HEK293T (cell line): Measurements from ENCODE around the gene INPP5A.
"Not testable (repeated sequence)": the region's sequence is repeated elsewhere in the genome, so short reads cannot be mapped to it uniquely, and the experiment has no call there.

Experiments used
- CTCF ChIA-PET: fragments of 350-600 bp; formaldehyde crosslinking; extraction: SDS; loops from one replicate; lab custom pipeline; 2021; ENCODE audit warnings: antibody characterized with exemption, inconsistent platforms; lab: Yijun Ruan, JAX
- POLR2A ChIA-PET: fragments of 350-600 bp; formaldehyde crosslinking; extraction: SDS; loops from one replicate; lab custom pipeline; 2020; ENCODE audit warnings: antibody characterized with exemption, inconsistent platforms; lab: Yijun Ruan, JAX
- DNase-seq: peaks from one replicate; pipeline ENCODE4 v3.0.0; 2012; ENCODE audit warnings: mixed read lengths; ENCODE audit errors: extremely low spot score
- ARNT ChIP-seq: fragments of 450-650 bp; IDR thresholded peaks from 2 replicates; pipeline ENCODE4 v1.6.1; 2017; ENCODE audit warnings: mild to moderate bottlenecking
- BHLHE40 ChIP-seq: fragments of 450-650 bp; IDR thresholded peaks from 2 replicates; pipeline ENCODE4 v1.6.1; 2016; ENCODE audit warnings: mild to moderate bottlenecking, moderate library complexity, borderline replicate concordance
- CTBP1 ChIP-seq: fragments of 450-650 bp; IDR thresholded peaks from 2 replicates; pipeline ENCODE4 v1.6.1; 2016; ENCODE audit warnings: borderline replicate concordance
- ELF4 ChIP-seq: fragments of 450-650 bp; IDR thresholded peaks from 2 replicates; pipeline ENCODE4 v1.6.1; 2017; ENCODE audit warnings: antibody characterized with exemption
- FOXA1 ChIP-seq: fragments of 450-650 bp; IDR thresholded peaks from 2 replicates; pipeline ENCODE4 v1.6.1; 2016; ENCODE audit warnings: mild to moderate bottlenecking
- FOXK2 ChIP-seq: fragments of 450-650 bp; IDR thresholded peaks from 2 replicates; pipeline ENCODE4 v1.6.1; 2016; ENCODE audit warnings: mild to moderate bottlenecking
- FOXM1 ChIP-seq: fragments of 450-650 bp; IDR thresholded peaks from 2 replicates; pipeline ENCODE4 v1.6.1; 2017; ENCODE audit warnings: mild to moderate bottlenecking, borderline replicate concordance
- HDGF ChIP-seq: fragments of 450-650 bp; IDR thresholded peaks from 2 replicates; pipeline ENCODE4 v1.6.1; 2017; ENCODE audit warnings: antibody characterized with exemption, borderline replicate concordance
- L3MBTL2 ChIP-seq: fragments of 450-650 bp; conservative IDR thresholded peaks from 2 replicates; pipeline ENCODE4 v1.6.1; 2016; ENCODE audit warnings: mild to moderate bottlenecking
- LEF1 ChIP-seq: fragments of 450-650 bp; IDR thresholded peaks from 2 replicates; pipeline ENCODE4 v1.6.1; 2017; ENCODE audit warnings: mild to moderate bottlenecking, borderline replicate concordance
- NFRKB ChIP-seq: fragments of 450-650 bp; IDR thresholded peaks from 2 replicates; pipeline ENCODE4 v1.6.1; 2016; ENCODE audit warnings: mild to moderate bottlenecking, moderate library complexity
- SP1 ChIP-seq: fragments of 450-650 bp; IDR thresholded peaks from 2 replicates; pipeline ENCODE4 v1.6.1; 2017
- SUZ12 ChIP-seq: fragments of 450-650 bp; IDR thresholded peaks from 2 replicates; pipeline ENCODE4 v1.6.1; 2016; ENCODE audit warnings: mild to moderate bottlenecking
- TARDBP ChIP-seq: fragments of 450-650 bp; IDR thresholded peaks from 2 replicates; pipeline ENCODE4 v1.6.1; 2016
- ZNF384 ChIP-seq: fragments of 450-650 bp; IDR thresholded peaks from 2 replicates; pipeline ENCODE4 v1.6.1; 2016
- TF ChIP-seq, protein P1 (sequence below): fragments of 450-650 bp; IDR thresholded peaks from 2 replicates; pipeline ENCODE4 v1.6.1; 2016

Gene INPP5A

GRCh38 chr10:132738454-132739224, 201.1 kb downstream of the INPP5A start:
- CTCF ChIA-PET = no interaction called here
- no peak for DNase-seq
- no peak for TF ChIP-seq L3MBTL2
- no peak for TF ChIP-seq ELF4
- TF ChIP-seq FOXK2 = no peak
- TF ChIP-seq CTBP1 = no peak
- no peak for TF ChIP-seq FOXA1
- TF ChIP-seq, protein P1, sequence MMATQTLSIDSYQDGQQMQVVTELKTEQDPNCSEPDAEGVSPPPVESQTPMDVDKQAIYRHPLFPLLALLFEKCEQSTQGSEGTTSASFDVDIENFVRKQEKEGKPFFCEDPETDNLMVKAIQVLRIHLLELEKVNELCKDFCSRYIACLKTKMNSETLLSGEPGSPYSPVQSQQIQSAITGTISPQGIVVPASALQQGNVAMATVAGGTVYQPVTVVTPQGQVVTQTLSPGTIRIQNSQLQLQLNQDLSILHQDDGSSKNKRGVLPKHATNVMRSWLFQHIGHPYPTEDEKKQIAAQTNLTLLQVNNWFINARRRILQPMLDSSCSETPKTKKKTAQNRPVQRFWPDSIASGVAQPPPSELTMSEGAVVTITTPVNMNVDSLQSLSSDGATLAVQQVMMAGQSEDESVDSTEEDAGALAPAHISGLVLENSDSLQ = no peak
- no peak for TF ChIP-seq LEF1
- TF ChIP-seq SUZ12 = no peak
- TF ChIP-seq TARDBP = no peak
- TF ChIP-seq NFRKB = no peak
- TF ChIP-seq FOXM1 = no peak
- no peak for TF ChIP-seq ZNF384
- no peak for TF ChIP-seq ARNT
- no peak for TF ChIP-seq BHLHE40
- TF ChIP-seq SP1 = no peak
- TF ChIP-seq HDGF = no peak
- POLR2A ChIA-PET = no interaction called here

GRCh38 chr10:132739225-132739613, 201.6 kb downstream of the INPP5A start:
- ChIA-PET CTCF (no interaction called here), POLR2A (no interaction called here)
- TF ChIP-seq SP1 (no peak), SUZ12 (no peak), L3MBTL2 (no peak), NFRKB (no peak), ARNT (no peak), HDGF (no peak), FOXA1 (no peak), BHLHE40 (no peak), FOXM1 (no peak)
- TF ChIP-seq, protein P1 = no peak
- no peak for DNase-seq

DNA sequence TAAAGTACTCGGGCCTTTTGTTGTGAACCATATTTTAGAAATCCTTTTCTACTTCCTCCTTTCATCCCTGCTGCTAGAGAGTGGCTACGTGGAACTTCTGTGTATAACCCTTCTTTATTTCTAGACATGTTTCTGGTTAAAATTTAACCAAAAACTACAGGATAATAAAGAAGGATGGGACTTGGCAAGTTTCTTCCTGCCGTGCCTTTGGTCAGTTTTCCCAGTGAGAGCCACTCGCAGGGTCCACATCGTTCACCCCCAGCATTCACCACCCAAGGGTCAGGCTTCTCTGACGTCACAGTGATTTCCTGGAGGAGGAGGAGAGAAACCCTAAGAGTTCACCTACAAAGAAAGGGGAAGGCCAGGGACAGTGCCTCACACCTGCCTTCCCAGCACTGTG, 203.0 kb downstream of the INPP5A start:
- no peak for DNase-seq
- ChIA-PET CTCF (no interaction called here), POLR2A (no interaction called here)
- TF ChIP-seq ZNF384 (no peak), L3MBTL2 (no peak), HDGF (no peak), LEF1 (no peak), SUZ12 (no peak), TARDBP (no peak), BHLHE40 (no peak), SP1 (no peak), ELF4 (no peak), NFRKB (no peak), ARNT (no peak), FOXA1 (no peak), FOXM1 (no peak), FOXK2 (no peak), CTBP1 (no peak)
- TF ChIP-seq, protein P1 = no peak

DNA sequence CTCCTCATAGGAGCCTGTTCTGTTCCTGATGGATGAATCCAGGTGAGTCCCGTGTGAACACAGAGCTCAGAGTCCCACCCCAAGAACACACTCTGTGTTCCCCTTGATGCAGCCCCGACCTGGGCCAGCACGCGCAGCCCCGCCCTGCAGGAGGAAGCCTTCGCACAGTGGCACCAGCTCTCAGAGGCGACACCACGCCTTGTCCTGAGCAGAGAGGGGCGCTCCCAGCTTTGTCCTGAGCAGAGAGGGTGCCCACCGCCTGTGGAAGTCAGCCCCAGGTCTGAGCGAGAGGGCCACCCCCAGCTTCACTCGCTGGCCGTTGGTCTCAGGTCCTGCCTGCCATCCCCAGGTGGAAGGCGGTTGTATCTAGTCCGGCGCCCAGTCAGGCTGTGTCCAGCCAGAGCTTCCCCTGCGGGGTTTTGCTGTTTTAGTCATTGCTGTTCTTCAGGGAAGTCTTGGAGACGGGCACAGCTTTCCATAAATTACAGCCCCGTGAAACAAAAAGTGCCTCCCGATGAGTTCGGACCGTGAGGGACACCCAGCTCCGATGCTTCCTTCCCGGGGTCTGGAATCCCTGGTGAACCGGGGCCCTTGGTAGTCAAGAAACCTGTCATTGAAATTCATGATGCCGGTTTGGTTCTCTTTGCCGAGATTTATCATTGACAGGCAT, 204.7 kb downstream of the INPP5A start:
- no peak for DNase-seq
- TF ChIP-seq FOXM1 = no peak
- no peak for TF ChIP-seq FOXK2
- no peak for TF ChIP-seq FOXA1
- no peak for TF ChIP-seq TARDBP
- TF ChIP-seq ARNT = no peak
- TF ChIP-seq SUZ12 = no peak
- TF ChIP-seq, protein P1 = no peak
- TF ChIP-seq CTBP1 = no peak
- TF ChIP-seq ZNF384 = no peak
- no peak for TF ChIP-seq SP1
- no peak for TF ChIP-seq BHLHE40
- no peak for TF ChIP-seq L3MBTL2
- TF ChIP-seq NFRKB = no peak
- TF ChIP-seq HDGF = no peak
- no peak for TF ChIP-seq ELF4
- TF ChIP-seq LEF1 = no peak
- ChIA-PET CTCF (no interaction called here), POLR2A (no interaction called here)

DNA sequence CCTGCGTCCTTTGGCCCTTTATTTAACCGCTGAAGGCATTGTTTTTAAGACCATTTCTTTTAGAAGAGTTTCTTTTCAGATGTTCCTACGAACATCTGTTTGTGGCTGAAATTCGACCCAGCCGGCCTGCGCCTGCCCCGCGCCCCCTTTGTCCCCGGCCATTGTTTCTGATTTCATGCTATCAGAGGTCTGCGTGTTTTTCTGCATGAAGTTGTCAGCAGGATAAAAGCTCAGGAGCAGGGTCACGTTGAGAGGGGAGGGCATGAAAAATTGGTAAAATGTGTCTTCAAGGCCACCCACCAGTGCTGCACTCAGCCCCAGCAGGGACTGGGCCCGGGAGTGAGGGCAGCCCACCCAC, 205.2 kb downstream of the INPP5A start:
- DNase-seq = no peak
- ChIA-PET CTCF (no interaction called here), POLR2A (no interaction called here)
- TF ChIP-seq HDGF = no peak
- no peak for TF ChIP-seq BHLHE40
- TF ChIP-seq ARNT = no peak
- TF ChIP-seq SP1 = no peak
- no peak for TF ChIP-seq L3MBTL2
- no peak for TF ChIP-seq FOXM1
- no peak for TF ChIP-seq ZNF384
- TF ChIP-seq LEF1 = no peak
- no peak for TF ChIP-seq SUZ12
- TF ChIP-seq, protein P1 = no peak
- TF ChIP-seq ELF4 = no peak
- no peak for TF ChIP-seq TARDBP
- no peak for TF ChIP-seq FOXA1
- TF ChIP-seq FOXK2 = no peak
- no peak for TF ChIP-seq NFRKB
- no peak for TF ChIP-seq CTBP1

DNA sequence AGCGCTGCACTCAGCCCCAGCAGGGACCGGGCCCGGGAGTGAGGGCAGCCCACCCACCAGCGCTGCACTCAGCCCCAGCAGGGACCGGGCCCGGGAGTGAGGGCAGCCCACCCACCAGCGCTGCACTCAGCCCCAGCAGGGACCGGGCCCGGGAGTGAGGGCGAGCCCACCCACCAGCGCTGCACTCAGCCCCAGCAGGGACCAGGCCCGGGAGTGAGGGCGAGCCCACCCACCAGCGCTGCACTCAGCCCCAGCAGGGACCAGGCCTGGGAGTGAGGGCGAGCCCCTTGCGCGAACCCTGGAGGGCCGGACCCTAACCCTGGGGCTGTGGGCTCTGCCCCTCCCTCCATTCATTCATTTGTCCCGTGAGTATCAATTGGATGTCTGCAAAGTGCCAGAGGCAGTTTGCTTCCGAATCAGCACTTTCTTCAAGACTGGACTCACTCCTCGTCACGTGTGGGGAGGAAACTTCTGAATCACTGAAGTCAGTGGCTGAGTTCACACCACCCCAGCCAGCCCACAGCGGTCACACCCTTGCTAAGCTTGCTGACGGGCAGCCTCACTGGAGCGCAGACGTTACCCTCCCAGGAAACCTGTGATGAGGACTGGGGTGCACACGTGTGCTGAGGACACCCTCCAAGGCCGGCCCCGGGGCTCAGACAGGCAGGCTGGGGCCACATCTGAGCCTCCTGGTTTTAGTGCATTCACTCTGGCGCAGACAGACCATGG, 205.8 kb downstream of the INPP5A start:
- CTCF ChIA-PET, POLR2A ChIA-PET, DNase-seq: not testable (repeated sequence)
